Prostate gland (tissue), 2 donors: ENCODE results near the gene PLSCR3. TPM values are rescaled to one million over a fixed set of nuclear protein-coding genes. Genes with fewer than 3 reads are reported as not detected.

Experiments used
- DNase-seq: peaks from one replicate; pipeline ENCODE4 v3.0.0-alpha.2; 2019; ENCODE audit warnings: low spot score
- H3K27ac ChIP-seq, 2 donors: fragments of 200-600 bp; sonication (generic); 2 replicates each; pipeline ENCODE4 v1.5.1; 2017 to 2019
- H3K27me3 ChIP-seq: fragments of 200-600 bp; sonication (generic); replicated peaks from 2 replicates; pipeline ENCODE4 v1.5.1; 2019; ENCODE audit not compliant: insufficient read depth
- H3K36me3 ChIP-seq, 2 donors: fragments of 200-600 bp; sonication (generic); 1 replicate in 1 of 2; 2 replicates in 1 of 2; pipeline versions ENCODE4 v1.5.1 to v1.8.1; 2017 to 2019
- H3K4me1 ChIP-seq: fragments of 200-600 bp; sonication (generic); replicated peaks from 2 replicates; pipeline ENCODE4 v1.5.1; 2019
- H3K4me3 ChIP-seq, 2 donors: fragments of 200-600 bp; sonication (generic); 2 replicates each; pipeline ENCODE4 v1.5.1; 2017 to 2019
- H3K9me3 ChIP-seq: fragments of 200-600 bp; sonication (generic); 2 replicates; pipeline ENCODE4 v1.5.1; 2017
- CTCF ChIP-seq, 4 experiments: fragments of 200-600 bp in 2 of 4; fragments of 450-650 bp in 2 of 4; sonication (generic) in 2 of 4; IDR thresholded peaks; 1 replicate in 3 of 4; 2 replicates in 1 of 4; pipeline ENCODE4 v1.5.1; 2016 to 2019; ENCODE audit warnings: antibody characterized with exemption in 4 of 4, mild to moderate bottlenecking in 2 of 4, moderate library complexity in 2 of 4
- POLR2A ChIP-seq: fragments of 450-650 bp; IDR thresholded peaks from one replicate; pipeline ENCODE4 v1.6.1; 2016; ENCODE audit warnings: antibody characterized with exemption, mild to moderate bottlenecking
- POLR2AphosphoS5 ChIP-seq: sonication (generic); formaldehyde crosslinking; IDR thresholded peaks from one replicate; pipeline ENCODE4 v1.6.1; 2017; ENCODE audit warnings: antibody characterized with exemption
- WGBS: methylation state at CpG from one replicate; pipeline ENCODE4 v1.1.5; 2018; 5-methylcytosine and 5-hydroxymethylcytosine counted together
- intact Hi-C: fragments of 100-400 bp; cut with DNase I; formaldehyde crosslinking; loops from one replicate; pipeline ENCODE4 v1.14.2; 2022
- total RNA-seq, 2 donors: library from RNA; depleted of rRNA; stranded (reverse); fragments of >200 nt; gene quantifications; one replicate each; pipeline ENCODE4 v1.1.0, GENCODE V29; 2016

The PLSCR3 gene
- total RNA-seq, 2 donors from 2014 or later: 25.8 to 26.4 TPM

GRCh38 chr17:7391307-7391706, 3.0 kb downstream of the PLSCR3 start:
- Histone ChIP-seq H3K27ac (no peak overlapping the region), H3K9me3 (no peaks in the 10 kb centered on the region), H3K4me3 (no peak overlapping the region), H3K36me3 (peaks cover 0 to 10% of the 10 kb centered on the region in 2 donors), H3K27me3 (no peaks in the 10 kb centered on the region), H3K4me1 (no peaks in the 10 kb centered on the region)
- no peak for TF ChIP-seq POLR2A
- TF ChIP-seq CTCF (IDR thresholded peaks at IDR 0.05): no peak
- no peak for TF ChIP-seq POLR2AphosphoS5
- 78% methylated on average over 2 of the region's 2 CpGs for WGBS
- no peak for DNase-seq
- intact Hi-C loops: loop anchor here (5.0 kb wide), 1 partner anchor 39 kb away; the partner anchor contains the start of gene KCTD11

- WGBS: 80% methylated on average over 19 of the region's 19 CpGs
- TF ChIP-seq CTCF (IDR thresholded peaks at IDR 0.05) (no peak), POLR2A (no peak)
Observed at GRCh38 chr17:7389924-7390910, 4.1 kb downstream of the PLSCR3 start.

GRCh38 chr17:7388856-7389255, 5.5 kb downstream of the PLSCR3 start:
- DNase-seq: no peak
- H3K4me1 ChIP-seq: peaks cover 1% of the 10 kb centered on the region
- intact Hi-C loops: no loop called here
- 89% methylated on average over 10 of the region's 10 CpGs for WGBS
- no peak overlapping the region for H3K4me3 ChIP-seq
- H3K27ac ChIP-seq: no peak overlapping the region
- H3K36me3 ChIP-seq: peaks cover 0 to 10% of the 10 kb centered on the region in 2 donors
- no peaks in the 10 kb centered on the region for H3K27me3 ChIP-seq
- no peaks in the 10 kb centered on the region for H3K9me3 ChIP-seq
- TF ChIP-seq POLR2AphosphoS5 (no peak), CTCF (IDR thresholded peaks at IDR 0.05) (no peak), POLR2A (no peak)

More at GRCh38 chr17:7389924-7390910, 4.1 kb downstream of the PLSCR3 start:
- no peak overlapping the region for H3K4me3 ChIP-seq
- intact Hi-C loops: loop anchor here (5.0 kb wide), 1 partner anchor 38 kb away; the partner anchor contains the start of gene KCTD11
- H3K27ac ChIP-seq: no peak overlapping the region
- DNase-seq: no peak
- H3K9me3 ChIP-seq: no peaks in the 10 kb centered on the region
- no peaks in the 10 kb centered on the region for H3K27me3 ChIP-seq
- H3K36me3 ChIP-seq: peaks cover 0 to 10% of the 10 kb centered on the region in 2 donors
- no peaks in the 10 kb centered on the region for H3K4me1 ChIP-seq

- Histone ChIP-seq H3K27ac (peak overlapping the region in 1 of 2 donors; percentile 27), H3K36me3 (peaks cover 0 to 1% of the 10 kb centered on the region in 2 donors), H3K9me3 (no peaks in the 10 kb centered on the region), H3K4me3 (peak overlapping the region in 1 of 2 donors; percentile 27), H3K27me3 (no peaks in the 10 kb centered on the region), H3K4me1 (peaks cover 10% of the 10 kb centered on the region)
- no peak for DNase-seq
- 54% methylated on average over 23 of the region's 23 CpGs for WGBS
- intact Hi-C loops: no loop called here
- TF ChIP-seq CTCF (IDR thresholded peaks at IDR 0.05): no peak
- TF ChIP-seq POLR2A: no peak
- no peak for TF ChIP-seq POLR2AphosphoS5
Observed at GRCh38 chr17:7384489-7385081, 9.7 kb downstream of the PLSCR3 start.
